IPS-18c (cell line): ENCODE measurements around the gene RAD23A.
"Not testable (repeated sequence)": the region's sequence is repeated elsewhere in the genome, so short reads cannot be mapped to it uniquely, and the experiment has no call there.

Experiments used
- H3K4me3 ChIP-seq: 2 replicates; pipeline ENCODE4 v1.7.0; 2013; ENCODE audit warnings: low read depth, mild to moderate bottlenecking, low read length, moderate library complexity; ENCODE audit not compliant: insufficient read depth
- H3K9me3 ChIP-seq: one replicate; pipeline ENCODE4 v1.6.1; 2013; ENCODE audit warnings: mild to moderate bottlenecking, low read length, moderate library complexity; ENCODE audit not compliant: control insufficient read depth, insufficient read depth

The RAD23A gene

DNA sequence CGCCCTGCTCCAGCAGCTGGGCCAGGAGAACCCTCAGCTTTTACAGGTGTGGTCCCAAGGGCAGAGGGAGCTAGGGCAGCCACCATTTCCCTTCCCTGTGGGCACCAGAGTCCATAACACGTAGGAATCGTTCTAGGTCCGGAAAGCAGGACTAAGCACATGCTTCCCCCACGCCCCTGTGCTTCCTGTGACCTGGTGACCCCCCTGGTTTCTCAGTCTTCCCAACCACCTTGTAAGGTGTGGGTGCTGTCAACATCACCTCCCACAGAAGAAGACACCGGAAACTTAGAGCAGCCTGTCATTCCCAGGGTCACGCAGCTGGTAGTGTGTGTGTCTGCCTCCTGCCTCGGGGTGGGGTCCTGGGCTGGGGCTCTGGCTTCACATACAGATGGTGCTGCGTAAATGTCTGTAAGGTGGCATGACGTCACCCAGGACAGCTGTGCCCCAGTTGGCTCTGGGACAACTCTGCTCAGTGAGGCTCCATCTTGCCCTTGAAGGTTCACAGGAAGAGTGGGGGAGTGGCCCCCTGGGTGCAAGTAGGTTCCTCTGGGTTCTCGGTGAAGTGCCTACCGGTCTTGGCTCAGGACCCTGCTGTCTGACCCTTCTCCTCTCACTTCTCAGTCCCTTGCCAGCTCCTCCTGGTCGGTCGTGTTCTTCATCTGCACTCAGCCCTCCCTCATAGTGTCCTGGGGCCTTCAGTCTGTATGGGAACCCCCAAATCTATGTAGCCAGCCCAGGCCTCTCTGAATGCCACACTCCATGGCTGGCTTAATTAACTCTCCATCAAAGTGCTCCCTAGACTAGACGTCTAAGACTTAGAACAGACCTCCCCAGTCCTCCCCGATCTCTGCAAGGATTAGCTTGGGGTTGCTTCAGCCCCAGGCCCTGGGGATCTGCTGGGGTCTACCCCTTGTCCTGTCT lies 4.0 kb downstream of the RAD23A start:
- no peaks in the 10 kb centered on the region for H3K9me3 ChIP-seq
- no peak overlapping the region for H3K4me3 ChIP-seq

DNA sequence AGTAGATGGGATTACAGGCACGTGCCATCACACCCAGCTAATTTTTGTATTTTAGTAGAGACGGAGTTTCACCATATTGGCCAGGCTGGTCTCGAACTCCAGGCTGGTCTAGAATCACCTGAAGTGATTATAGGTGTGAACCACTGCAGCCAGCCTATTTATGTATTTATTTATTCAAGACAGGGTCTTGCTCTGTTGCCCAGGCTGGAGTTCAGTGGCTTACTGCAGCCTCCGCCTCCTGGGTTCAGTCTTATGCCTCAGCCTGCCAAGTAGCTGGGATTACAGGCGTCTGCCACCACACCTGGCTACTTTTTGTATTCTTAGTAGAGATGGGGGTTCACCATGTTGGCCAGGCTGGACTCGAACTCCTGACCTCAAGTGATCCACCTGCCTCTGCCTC lies 6.4 kb downstream of the RAD23A start:
- H3K4me3 ChIP-seq, H3K9me3 ChIP-seq: not testable (repeated sequence)

DNA sequence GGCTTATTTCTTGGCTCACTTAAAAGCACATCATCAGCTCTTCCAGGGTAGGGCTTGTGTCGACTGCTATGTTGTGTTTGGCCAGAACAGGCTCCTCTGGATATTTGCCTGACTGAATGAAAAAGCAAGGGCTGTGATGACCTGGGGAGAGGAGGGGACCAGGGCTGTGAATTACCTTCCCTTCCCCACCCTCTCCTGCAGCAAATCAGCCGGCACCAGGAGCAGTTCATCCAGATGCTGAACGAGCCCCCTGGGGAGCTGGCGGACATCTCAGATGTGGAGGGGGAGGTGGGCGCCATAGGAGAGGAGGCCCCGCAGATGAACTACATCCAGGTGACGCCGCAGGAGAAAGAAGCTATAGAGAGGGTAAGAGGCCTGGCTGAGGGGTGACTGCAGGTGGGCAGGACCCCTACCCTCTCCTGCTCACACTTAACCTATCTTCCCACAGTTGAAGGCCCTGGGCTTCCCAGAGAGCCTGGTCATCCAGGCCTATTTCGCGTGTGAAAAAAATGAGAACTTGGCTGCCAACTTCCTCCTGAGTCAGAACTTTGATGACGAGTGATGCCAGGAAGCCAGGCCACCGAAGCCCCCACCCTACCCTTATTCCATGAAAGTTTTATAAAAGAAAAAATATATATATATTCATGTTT lies 7.0 kb downstream of the RAD23A start:
- no peak overlapping the region for H3K4me3 ChIP-seq
- no peaks in the 10 kb centered on the region for H3K9me3 ChIP-seq

DNA sequence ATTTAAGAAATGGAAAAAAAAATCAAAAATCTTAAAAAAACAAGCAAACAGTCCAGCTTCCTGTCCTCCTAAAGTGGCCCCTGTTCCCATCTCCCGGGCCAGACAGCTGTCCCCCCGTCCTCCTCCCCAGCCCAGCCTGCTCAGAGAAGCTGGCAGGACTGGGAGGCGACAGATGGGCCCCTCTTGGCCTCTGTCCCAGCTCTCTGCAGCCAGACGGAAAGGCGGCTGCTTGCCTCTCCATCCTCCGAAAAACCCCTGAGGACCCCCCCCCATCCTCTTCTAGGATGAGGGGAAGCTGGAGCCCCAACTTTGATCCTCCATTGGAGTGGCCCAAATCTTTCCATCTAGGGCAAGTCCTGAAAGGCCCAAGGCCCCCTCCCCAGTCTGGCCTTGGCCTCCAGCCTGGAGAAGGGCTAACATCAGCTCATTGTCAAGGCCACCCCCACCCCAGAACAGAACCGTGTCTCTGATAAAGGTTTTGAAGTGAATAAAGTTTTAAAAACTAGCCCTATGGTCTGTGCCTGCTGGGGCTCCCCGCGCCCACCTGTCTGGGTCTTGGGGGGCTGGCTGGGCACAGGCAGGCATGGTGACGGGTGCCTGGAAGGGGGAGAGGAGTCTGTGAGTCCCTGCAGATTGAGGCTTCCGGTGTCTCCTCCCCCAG lies 7.6 kb downstream of the RAD23A start:
- Histone ChIP-seq H3K4me3 (no peak overlapping the region), H3K9me3 (no peaks in the 10 kb centered on the region)

DNA sequence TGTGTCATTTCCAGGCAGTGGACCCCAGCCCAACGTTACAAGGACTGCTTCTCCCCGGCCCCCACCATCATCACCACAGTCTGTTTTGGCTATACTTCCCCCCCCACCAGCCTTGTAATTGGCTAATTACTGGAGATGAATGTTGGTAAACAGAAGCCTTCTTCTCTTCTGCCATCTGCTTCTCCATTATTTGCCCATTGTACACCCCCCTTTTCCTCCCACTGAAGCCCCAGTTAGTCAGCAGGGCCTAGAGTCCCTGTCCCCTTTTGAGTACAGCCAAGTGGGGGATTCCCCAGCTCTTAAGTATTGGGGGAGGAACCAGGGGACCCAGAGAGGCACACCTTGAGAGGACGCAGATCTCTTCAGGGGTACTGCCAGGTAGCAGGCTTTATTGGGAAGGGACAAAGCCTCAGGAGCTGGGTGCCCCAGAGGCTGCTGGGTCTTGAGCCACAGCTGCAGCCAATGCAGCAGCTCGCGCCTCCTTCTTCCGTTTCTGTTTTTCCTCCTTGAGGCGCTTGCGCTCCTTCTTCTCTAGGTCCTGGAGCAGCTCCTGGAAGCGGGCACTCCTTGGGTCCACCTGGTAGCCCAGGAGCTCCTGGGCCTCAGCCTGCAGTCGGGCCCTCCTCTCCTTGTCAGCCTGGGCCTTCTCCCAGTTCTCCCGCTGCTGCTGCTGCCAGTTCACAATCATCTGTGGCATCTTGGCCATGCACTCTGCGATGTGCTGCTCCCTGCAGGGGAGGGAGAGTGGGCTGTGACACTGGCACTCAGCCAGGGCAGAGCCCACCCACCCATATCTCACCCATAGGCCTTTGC lies 8.3 kb downstream of the RAD23A start:
- H3K9me3 ChIP-seq: peaks cover 2% of the 10 kb centered on the region
- H3K4me3 ChIP-seq: no peak overlapping the region

DNA sequence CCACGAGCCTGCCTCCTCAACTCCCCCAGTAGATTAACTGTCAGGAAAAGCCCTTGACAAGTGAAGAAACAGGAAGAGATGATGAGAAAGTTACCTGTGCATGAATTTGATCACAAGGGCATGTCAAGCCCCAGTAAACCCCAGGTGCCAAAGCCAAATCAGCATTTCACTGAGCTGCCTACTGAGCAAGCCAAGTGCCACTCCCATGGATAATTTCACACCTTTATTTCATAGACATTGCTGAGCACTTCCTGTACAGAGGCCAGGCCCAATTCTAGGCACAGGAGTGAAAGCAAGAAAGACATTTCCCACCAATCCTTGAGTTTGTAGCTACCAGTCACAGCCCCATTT lies 8.9 kb downstream of the RAD23A start:
- Histone ChIP-seq H3K9me3 (peaks cover 2% of the 10 kb centered on the region), H3K4me3 (no peak overlapping the region)

DNA sequence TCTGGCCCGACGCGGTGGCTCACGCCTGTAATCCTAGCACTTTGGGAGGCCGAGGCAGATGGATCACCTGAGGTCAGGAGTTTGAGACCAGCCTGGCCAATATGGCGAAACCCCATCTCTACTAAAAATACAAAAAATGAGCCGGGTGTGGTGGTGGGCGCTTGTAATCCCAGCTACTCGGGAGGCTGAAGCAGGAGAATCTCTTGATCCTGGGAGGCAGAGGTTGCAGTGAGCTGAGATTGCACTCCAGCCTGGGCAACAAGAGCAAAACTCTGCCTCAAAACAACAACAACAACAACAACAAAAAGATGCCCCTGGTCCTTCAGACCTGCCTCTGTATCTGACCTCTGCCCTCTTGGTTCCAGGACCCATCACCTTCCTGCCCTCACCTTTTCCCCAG lies 9.9 kb downstream of the RAD23A start:
- peak overlapping the region; percentile 98; the same call in 1 of the 2 replicates for H3K4me3 ChIP-seq
- H3K9me3 ChIP-seq: not testable (repeated sequence)

DNA sequence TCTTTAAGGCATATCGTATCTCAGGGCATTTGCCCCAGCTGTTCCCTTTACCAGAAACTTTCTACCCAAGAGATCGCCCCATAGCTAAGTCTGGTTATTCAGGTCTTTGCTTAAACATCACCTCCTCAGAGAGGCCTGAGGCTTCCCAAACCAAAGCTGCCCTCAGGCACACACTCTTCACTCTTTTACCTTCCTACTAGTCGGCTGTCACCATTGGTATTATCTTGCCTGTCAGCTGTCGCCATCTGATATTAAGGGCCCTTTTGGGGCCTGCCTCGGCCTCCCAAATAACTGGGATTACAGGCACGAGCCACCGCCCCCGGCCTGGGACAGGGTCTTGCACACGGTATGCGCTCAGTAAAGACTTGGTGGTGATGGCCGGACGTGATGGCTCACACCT lies 10.3 kb downstream of the RAD23A start:
- Histone ChIP-seq H3K4me3 (peak overlapping the region; percentile 98), H3K9me3 (peaks cover 2% of the 10 kb centered on the region)

DNA sequence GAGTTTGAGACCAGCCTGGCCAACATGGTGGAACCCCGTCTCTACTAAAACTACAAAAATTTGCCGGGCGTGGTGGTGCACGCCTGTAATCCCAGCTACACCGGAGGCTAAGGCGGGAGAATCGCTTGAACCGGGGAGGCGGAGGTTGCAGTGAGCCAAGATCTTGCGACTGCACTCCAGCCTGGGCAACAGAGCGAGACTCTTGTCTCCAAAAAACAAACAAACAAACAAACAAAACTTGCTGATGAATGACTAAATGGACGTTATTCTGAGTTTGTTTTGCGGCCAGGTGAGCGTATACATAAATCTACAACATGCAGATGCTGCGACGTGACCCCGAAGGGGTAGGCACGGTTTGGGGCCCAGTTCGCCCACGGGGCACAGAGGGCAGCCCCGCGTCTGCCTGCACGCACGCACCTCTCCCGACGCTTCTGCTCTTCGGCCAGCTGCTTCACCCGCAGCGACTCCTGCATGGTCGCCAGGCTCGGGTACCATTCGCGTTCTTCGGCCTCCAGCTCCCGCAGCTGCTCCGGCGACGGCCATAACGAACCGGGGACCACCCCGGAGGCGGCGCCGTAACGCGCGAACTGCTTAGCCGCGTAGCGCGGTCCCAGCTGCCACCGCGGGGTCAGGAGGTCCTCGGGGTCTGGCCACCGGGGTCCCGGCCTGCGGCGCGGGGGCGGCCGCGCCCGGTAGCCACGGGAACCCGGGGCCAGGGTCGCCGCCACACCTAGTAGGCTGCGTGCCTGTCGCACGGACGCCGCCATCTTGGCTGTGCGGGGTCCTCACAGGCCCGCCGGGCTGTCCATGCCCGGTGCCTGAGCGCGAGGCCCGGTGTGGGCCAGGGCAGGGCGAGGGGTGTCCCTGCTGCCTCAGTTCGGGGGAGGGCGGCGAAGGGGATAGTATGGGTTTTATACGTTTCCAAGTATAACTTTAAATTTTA lies 11.1 kb downstream of the RAD23A start, which contains the start of gene GADD45GIP1:
TSS of gene GADD45GIP1 (minus strand) at position 778 of the 943 bp plus-strand sequence. CDS start at position 767, 11 bp downstream.
- peaks cover 4% of the 10 kb centered on the region for H3K9me3 ChIP-seq
- peak within 1 kb of the TSS; percentile 98 for H3K4me3 ChIP-seq

DNA sequence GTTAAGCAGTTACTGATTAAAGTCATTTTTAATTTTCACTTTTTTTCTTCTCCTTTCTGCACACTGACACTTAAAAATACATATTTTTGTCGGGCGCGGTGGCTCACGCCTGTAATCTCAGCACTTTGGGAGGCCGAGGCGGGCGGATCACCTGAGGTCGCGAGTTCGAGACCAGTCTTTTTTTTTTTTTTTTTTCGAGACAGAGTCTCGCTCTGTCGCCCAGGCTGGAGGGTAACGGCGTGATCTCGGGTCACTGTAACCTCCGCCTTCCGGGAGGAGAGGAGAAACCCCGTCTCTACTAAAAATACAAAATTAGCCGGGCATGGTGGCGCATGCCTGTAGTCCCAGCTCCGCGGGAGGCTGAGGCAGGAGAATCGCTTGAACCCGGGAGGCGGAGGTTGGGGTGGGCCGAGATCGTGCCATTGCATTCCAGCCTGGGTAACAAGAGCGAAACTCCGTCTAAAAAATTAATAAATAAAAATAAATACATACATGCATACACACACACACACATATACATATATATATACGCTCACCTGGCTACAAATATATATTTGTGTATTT lies 11.8 kb downstream of the RAD23A start:
- not testable (repeated sequence) for H3K9me3 ChIP-seq

DNA sequence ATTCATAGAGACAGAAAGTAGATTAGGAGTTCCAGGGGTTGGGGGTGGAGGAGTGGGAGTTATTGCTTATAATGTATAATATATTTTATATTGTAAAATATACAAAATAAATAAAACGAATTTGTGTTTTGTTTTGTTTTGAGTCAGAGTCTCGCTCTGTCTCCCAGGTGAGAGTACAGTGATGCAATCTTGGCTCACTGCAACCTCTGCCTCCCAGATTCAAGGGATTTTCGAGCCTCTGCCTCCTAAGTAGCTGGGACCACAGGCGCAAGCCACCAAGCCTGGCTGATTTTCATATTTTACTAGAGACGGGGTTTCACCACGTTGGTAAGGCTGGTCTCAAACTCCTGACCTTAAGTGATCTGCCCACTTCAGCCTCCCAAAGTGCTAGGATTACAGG lies 13.8 kb downstream of the RAD23A start:
- peaks cover 6% of the 10 kb centered on the region for H3K9me3 ChIP-seq
- no peak overlapping the region for H3K4me3 ChIP-seq

More for the DNA sequence above, 11.8 kb downstream of the RAD23A start:
- H3K4me3 ChIP-seq: peak overlapping the region; percentile 98; the same call in 1 of the 2 replicates

DNA sequence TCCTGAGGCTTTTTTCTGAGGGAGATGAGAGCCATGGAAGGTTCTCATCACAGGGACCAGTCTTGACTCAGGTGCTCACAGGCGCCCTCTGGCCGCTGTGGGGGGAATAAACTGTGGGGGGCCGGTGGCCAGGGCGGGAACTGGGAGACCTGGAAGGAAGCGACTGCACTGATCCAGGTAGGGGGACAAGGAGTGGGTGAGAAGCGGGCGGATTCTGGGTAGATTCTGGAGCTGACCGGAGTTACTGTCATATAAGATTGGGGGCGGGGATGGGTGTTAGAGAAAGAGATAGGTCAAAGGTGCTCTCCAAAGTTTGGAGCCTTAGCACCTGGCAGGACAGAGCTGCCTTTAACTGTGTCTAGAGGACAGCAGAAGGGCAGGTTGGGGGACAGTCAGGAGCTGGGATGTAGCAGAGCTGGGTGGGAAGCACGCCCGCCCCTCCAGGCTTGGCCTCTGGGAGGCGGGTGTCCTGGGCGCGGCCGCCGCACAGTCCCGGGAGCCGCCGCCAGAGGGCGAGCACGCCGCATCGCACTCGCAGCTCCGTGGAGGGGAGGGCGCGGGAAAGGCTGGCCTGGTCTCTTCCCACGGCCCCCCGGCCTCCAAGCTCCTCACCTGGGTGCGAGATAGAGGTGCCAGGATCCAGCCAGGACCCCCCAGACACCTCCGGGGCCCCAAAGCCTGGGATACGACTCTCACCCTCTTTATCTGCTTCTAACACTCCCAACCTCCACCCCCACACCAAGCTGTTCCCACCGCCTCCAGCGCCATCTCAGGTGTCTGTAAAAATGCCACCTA lies 19.6 kb downstream of the RAD23A start:
- H3K9me3 ChIP-seq: peaks cover 6% of the 10 kb centered on the region
- peak overlapping the region; percentile 29; the same call in 1 of the 2 replicates for H3K4me3 ChIP-seq

DNA sequence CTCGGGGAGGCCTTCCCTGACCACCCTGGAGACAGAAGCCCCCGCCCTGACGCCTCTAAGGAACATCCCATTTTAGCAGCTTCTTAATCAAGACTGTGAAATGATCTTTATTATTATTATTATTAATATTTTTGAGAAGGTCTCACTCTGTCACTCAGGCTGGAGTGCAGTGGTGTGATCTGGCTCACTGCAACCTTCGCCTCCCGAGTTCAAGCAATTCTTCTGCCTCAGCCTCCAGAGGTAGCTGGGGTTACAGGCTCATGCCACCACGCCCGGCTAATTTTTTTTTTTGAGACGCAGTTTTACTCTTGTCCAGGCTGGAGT lies 20.1 kb downstream of the RAD23A start:
- Histone ChIP-seq H3K9me3 (peaks cover 6% of the 10 kb centered on the region), H3K4me3 (no peak overlapping the region)

DNA sequence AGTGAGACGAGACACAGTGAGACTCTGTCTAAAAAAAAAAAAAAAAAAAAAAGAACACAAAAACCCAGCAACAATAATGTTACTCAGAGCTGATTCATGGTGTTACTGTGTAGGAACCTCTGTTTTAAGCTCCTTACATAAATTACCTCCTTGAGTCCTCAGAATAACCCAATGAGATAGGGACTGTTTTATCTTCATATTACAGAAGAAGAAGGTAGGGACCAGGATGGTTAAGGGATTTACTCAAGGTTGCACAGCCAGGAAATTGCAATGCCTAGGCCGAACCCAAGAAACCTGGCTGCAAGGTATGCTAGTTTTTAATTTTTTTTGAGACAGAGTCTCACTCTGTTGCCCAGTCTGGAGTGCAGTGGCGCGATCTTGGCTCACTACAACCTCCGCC lies 22.2 kb downstream of the RAD23A start:
- Histone ChIP-seq H3K4me3 (no peak overlapping the region), H3K9me3 (peaks cover 2% of the 10 kb centered on the region)

DNA sequence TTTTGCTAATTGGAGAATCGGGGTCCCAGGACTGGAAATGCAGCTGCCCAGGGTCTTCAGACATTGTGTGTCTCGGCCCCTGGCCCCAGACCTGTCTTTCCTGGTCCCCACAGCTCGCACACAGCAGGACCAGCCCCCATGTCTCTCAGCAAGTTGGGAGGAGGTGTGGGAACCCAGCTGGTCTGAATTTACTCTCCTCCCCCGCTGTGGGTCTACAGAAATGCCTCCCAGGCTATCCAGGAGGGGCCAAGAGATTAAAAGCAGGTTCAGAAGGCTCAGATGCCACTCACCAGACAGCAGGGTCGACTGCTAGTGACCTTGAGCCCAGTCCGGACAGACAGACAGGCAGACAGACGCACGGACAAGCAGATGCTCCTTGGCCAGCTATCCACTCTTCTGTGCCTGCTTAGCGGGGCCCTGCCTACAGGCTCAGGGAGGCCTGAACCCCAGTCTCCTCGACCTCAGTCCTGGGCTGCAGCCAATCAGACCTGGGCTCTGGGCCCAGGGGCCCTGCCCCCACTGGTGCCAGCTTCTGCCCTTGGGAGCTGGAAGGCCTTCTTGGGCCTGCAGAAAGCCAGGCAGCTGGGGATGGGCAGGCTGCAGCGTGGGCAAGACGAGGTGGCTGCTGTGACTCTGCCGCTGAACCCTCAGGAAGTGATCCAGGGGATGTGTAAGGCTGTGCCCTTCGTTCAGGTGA lies 23.8 kb downstream of the RAD23A start, which contains the start of gene DAND5:
TSS of gene DAND5 (plus strand) at position 285 of the 697 bp plus-strand sequence. CDS start at position 370, 85 bp downstream.
- Histone ChIP-seq H3K9me3 (peaks cover 2% of the 10 kb centered on the region), H3K4me3 (no peak within 1 kb of the TSS)
